B cell (primary cell): ENCODE measurements around the gene CFTR.

Experiments used
- EZH2 ChIP-seq: IDR thresholded peaks from 2 replicates; pipeline ENCODE4 v1.6.1; 2012; ENCODE audit warnings: borderline replicate concordance, low read depth, mild to moderate bottlenecking, moderate library complexity, low read length; ENCODE audit not compliant: insufficient read depth, poor library complexity, severe bottlenecking
- TF ChIP-seq, protein P1 (sequence below): fragments of 200-600 bp; IDR thresholded peaks from one replicate; pipeline ENCODE4 v1.8.0; 2022; ENCODE audit warnings: antibody characterized with exemption, mild to moderate bottlenecking

DNA sequence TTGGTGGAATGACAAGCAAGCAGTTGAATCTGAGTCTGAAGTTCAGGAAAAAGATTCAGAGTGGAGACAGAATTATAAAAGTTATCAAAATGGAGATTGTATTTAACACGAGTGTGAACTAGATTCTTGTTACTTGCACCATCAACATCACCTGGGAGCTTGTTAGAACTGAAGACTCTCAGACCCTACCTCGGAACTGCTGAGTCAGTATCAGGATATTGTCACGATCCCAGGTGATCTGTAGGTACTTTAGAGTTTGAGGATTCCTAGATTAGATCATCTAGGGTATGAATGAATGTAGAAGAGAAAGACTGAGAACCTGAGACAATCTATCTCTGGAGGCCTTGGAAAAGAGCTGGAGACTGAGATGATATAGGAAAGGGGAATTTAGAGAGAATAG is 199.3 kb downstream of the CFTR start:
- TF ChIP-seq, protein P1, sequence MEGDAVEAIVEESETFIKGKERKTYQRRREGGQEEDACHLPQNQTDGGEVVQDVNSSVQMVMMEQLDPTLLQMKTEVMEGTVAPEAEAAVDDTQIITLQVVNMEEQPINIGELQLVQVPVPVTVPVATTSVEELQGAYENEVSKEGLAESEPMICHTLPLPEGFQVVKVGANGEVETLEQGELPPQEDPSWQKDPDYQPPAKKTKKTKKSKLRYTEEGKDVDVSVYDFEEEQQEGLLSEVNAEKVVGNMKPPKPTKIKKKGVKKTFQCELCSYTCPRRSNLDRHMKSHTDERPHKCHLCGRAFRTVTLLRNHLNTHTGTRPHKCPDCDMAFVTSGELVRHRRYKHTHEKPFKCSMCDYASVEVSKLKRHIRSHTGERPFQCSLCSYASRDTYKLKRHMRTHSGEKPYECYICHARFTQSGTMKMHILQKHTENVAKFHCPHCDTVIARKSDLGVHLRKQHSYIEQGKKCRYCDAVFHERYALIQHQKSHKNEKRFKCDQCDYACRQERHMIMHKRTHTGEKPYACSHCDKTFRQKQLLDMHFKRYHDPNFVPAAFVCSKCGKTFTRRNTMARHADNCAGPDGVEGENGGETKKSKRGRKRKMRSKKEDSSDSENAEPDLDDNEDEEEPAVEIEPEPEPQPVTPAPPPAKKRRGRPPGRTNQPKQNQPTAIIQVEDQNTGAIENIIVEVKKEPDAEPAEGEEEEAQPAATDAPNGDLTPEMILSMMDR: no peak
- no peak for TF ChIP-seq EZH2
